ENCODE results near the gene MCC.

Gene MCC

GRCh38 chr5:113067635-113068344, 420.5 kb downstream of the MCC start:
- no peak overlapping the region for H3K4me3 ChIP-seq (ENCODE audit: insufficient read length, low read depth)
- no peaks in the 10 kb centered on the region for H3K27me3 ChIP-seq (ENCODE audit: insufficient read depth, insufficient read length)
- no peak for TF ChIP-seq SUZ12 (IDR thresholded peaks at IDR 0.05; ENCODE audit: extremely low read depth, insufficient read depth, insufficient read length)
- no peak for TF ChIP-seq YY1 (IDR thresholded peaks at IDR 0.05; ENCODE audit: insufficient read depth, insufficient read length)
- no peaks in the 10 kb centered on the region for H3K4me1 ChIP-seq (ENCODE audit: insufficient read depth, insufficient read length)
- no peak overlapping the region for H3K9ac ChIP-seq (ENCODE audit: insufficient read length, low read depth)
- H3K9me3 ChIP-seq (ENCODE audit: insufficient read depth, low read length): no peaks in the 10 kb centered on the region
- DNase-seq (ENCODE audit: low read depth, low spot score): no peak
- H3K36me3 ChIP-seq (ENCODE audit: insufficient read depth, insufficient read length, low read length): peaks cover 40% of the 10 kb centered on the region

- Histone ChIP-seq H3K4me1 (ENCODE audit: insufficient read depth, insufficient read length) (no peaks in the 10 kb centered on the region), H3K9ac (ENCODE audit: insufficient read length, low read depth) (no peak overlapping the region), H3K4me3 (ENCODE audit: insufficient read length, low read depth) (no peak overlapping the region), H3K9me3 (ENCODE audit: insufficient read depth, low read length) (no peaks in the 10 kb centered on the region), H3K36me3 (ENCODE audit: insufficient read depth, insufficient read length, low read length) (peaks cover 36% of the 10 kb centered on the region), H3K27me3 (ENCODE audit: insufficient read depth, insufficient read length) (no peaks in the 10 kb centered on the region)
- DNase-seq (ENCODE audit: low read depth, low spot score): no peak
- no peak for TF ChIP-seq YY1 (IDR thresholded peaks at IDR 0.05; ENCODE audit: insufficient read depth, insufficient read length)
- no peak for TF ChIP-seq SUZ12 (IDR thresholded peaks at IDR 0.05; ENCODE audit: extremely low read depth, insufficient read depth, insufficient read length)
- no peak for TF ChIP-seq ZNF274 (IDR thresholded peaks at IDR 0.05; ENCODE audit: low read depth, low read length)
Observed at GRCh38 chr5:113065626-113066025, 422.6 kb downstream of the MCC start.

GRCh38 chr5:113064806-113065205, 423.4 kb downstream of the MCC start:
- no peak overlapping the region for H3K9ac ChIP-seq (ENCODE audit: insufficient read length, low read depth)
- TF ChIP-seq SUZ12 (IDR thresholded peaks at IDR 0.05; ENCODE audit: extremely low read depth, insufficient read depth, insufficient read length): no peak
- no peak for TF ChIP-seq ZNF274 (IDR thresholded peaks at IDR 0.05; ENCODE audit: low read depth, low read length)
- TF ChIP-seq YY1 (IDR thresholded peaks at IDR 0.05; ENCODE audit: insufficient read depth, insufficient read length): no peak
- no peak overlapping the region for H3K4me3 ChIP-seq (ENCODE audit: insufficient read length, low read depth)
- H3K9me3 ChIP-seq (ENCODE audit: insufficient read depth, low read length): no peaks in the 10 kb centered on the region
- H3K4me1 ChIP-seq (ENCODE audit: insufficient read depth, insufficient read length): no peaks in the 10 kb centered on the region
- H3K36me3 ChIP-seq (ENCODE audit: insufficient read depth, insufficient read length, low read length): peaks cover 36% of the 10 kb centered on the region
- no peaks in the 10 kb centered on the region for H3K27me3 ChIP-seq (ENCODE audit: insufficient read depth, insufficient read length)
- no peak for DNase-seq (ENCODE audit: low read depth, low spot score)

- no peak for DNase-seq (ENCODE audit: low read depth, low spot score)
- H3K9ac ChIP-seq (ENCODE audit: insufficient read length, low read depth): no peak overlapping the region
- H3K9me3 ChIP-seq (ENCODE audit: insufficient read depth, low read length): no peaks in the 10 kb centered on the region
- H3K27me3 ChIP-seq (ENCODE audit: insufficient read depth, insufficient read length): no peaks in the 10 kb centered on the region
- peaks cover 36% of the 10 kb centered on the region for H3K36me3 ChIP-seq (ENCODE audit: insufficient read depth, insufficient read length, low read length)
- peaks cover 4% of the 10 kb centered on the region for H3K4me1 ChIP-seq (ENCODE audit: insufficient read depth, insufficient read length)
- no peak overlapping the region for H3K4me3 ChIP-seq (ENCODE audit: insufficient read length, low read depth)
- no peak for TF ChIP-seq ZNF274 (IDR thresholded peaks at IDR 0.05; ENCODE audit: low read depth, low read length)
- no peak for TF ChIP-seq SUZ12 (IDR thresholded peaks at IDR 0.05; ENCODE audit: extremely low read depth, insufficient read depth, insufficient read length)
- no peak for TF ChIP-seq YY1 (IDR thresholded peaks at IDR 0.05; ENCODE audit: insufficient read depth, insufficient read length)
Observed at GRCh38 chr5:113063927-113064326, 424.3 kb downstream of the MCC start.

- Histone ChIP-seq H3K36me3 (ENCODE audit: insufficient read depth, insufficient read length, low read length) (peaks cover 35% of the 10 kb centered on the region), H3K9ac (ENCODE audit: insufficient read length, low read depth) (no peak overlapping the region), H3K4me3 (ENCODE audit: insufficient read length, low read depth) (no peak overlapping the region), H3K4me1 (ENCODE audit: insufficient read depth, insufficient read length) (peaks cover 4% of the 10 kb centered on the region), H3K9me3 (ENCODE audit: insufficient read depth, low read length) (no peaks in the 10 kb centered on the region), H3K27me3 (ENCODE audit: insufficient read depth, insufficient read length) (no peaks in the 10 kb centered on the region)
- TF ChIP-seq SUZ12 (IDR thresholded peaks at IDR 0.05; ENCODE audit: extremely low read depth, insufficient read depth, insufficient read length): no peak
- no peak for TF ChIP-seq YY1 (IDR thresholded peaks at IDR 0.05; ENCODE audit: insufficient read depth, insufficient read length)
- no peak for TF ChIP-seq ZNF274 (IDR thresholded peaks at IDR 0.05; ENCODE audit: low read depth, low read length)
- no peak for DNase-seq (ENCODE audit: low read depth, low spot score)
Observed at GRCh38 chr5:113062869-113063508, 425.3 kb downstream of the MCC start.

GRCh38 chr5:113061846-113062780, 426.1 kb downstream of the MCC start:
- DNase-seq (ENCODE audit: low read depth, low spot score): no peak
- H3K9ac ChIP-seq (ENCODE audit: insufficient read length, low read depth): no peak overlapping the region

More at GRCh38 chr5:113061846-113062780, 426.1 kb downstream of the MCC start:
- no peaks in the 10 kb centered on the region for H3K27me3 ChIP-seq (ENCODE audit: insufficient read depth, insufficient read length)
- peaks cover 32% of the 10 kb centered on the region for H3K36me3 ChIP-seq (ENCODE audit: insufficient read depth, insufficient read length, low read length)
- no peaks in the 10 kb centered on the region for H3K9me3 ChIP-seq (ENCODE audit: insufficient read depth, low read length)
- H3K4me3 ChIP-seq (ENCODE audit: insufficient read length, low read depth): no peak overlapping the region
- peaks cover 4% of the 10 kb centered on the region for H3K4me1 ChIP-seq (ENCODE audit: insufficient read depth, insufficient read length)
- TF ChIP-seq SUZ12 (IDR thresholded peaks at IDR 0.05; ENCODE audit: extremely low read depth, insufficient read depth, insufficient read length) (no peak), ZNF274 (IDR thresholded peaks at IDR 0.05; ENCODE audit: low read depth, low read length) (no peak), YY1 (IDR thresholded peaks at IDR 0.05; ENCODE audit: insufficient read depth, insufficient read length) (no peak)
